HG03095 (cell line): Measurements from ENCODE around the gene ARHGEF1.
"Not testable (repeated sequence)": the region's sequence is repeated elsewhere in the genome, so short reads cannot be mapped to it uniquely, and the experiment has no call there.

Experiments
- ATAC-seq: cut with Tn5 transposase; IDR thresholded peaks from one replicate; pipeline ENCODE4 v1.9.1; 2021; ENCODE audit warnings: moderate library complexity; ENCODE audit not compliant: unreplicated experiment

The ARHGEF1 gene

DNA sequence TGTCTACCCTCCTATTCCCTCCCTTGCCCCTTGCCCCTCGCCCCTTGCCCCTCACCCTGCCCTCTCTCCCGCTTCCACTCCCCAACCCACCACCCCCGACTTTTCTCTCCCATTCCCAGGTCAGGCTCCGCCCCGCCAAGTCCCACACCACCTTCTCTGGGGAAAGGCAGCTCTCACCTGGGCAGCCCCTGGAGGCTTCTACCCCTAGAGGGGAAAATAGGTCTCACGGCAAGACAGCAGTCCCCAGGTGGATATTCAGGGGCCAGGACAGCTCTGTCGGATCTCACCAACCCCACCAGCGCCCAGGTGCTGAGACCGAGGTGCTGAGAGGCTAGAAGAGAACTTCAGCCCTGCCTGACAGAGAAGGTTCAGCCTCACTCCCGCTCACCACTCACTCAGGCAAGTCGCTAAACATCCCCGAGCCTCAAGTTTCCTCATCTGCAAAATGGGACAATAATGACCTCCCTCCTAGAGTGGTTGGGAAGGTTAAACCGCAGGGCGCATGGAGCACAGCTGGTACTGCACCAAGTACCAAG is 46.6 kb downstream of the ARHGEF1 start:
- no peak for ATAC-seq

DNA sequence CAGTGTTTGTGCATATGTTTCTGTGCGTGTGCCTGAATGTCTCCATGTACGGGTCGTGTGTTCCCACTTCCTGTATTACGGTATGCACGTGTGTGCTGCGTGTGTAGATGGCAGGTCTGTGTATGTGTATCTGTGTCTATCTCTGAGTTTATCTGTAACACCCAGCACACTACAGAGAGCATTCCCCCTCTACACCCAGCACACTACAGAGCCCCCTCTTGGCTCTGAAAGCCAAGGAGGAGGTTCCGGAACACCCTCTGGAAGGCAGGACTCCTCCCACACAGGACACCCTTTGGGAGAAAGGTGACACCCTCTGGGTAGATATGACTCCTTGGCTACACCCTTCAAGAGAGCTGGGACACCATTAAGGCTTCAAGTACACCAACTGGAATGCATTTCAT is 47.3 kb downstream of the ARHGEF1 start:
- no peak for ATAC-seq

DNA sequence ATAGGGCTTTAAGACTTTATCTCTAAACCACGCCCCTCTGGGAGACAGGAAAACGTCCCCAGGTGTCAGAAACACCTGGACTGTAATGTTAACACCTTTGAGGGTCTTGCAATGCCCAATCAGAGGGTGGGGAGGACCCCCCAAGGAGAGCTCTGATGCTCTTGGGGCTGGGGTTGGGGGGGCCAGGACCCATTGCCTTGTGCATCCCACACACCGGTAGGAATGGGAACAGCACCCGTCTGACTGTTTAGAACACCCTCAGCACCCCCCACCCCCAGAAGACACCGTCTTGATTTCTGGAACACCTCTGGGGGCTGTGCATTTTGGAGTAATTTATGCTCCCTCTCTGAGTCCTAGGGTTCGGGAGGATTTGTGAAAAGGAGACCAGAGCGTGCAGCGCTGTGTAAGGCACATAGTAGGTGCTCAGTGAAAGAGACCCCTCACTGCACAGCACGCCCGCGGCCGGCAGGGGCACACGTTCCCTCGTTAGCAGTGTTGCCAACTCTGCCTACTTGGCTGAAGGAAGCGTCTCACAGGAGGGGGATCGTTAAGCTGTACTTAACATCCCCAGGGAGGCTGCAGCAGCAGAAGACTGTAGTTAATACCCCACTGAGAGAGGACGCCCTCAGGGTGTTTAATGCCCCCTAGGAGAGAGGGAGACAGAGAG is 48.1 kb downstream of the ARHGEF1 start:
- no peak for ATAC-seq

DNA sequence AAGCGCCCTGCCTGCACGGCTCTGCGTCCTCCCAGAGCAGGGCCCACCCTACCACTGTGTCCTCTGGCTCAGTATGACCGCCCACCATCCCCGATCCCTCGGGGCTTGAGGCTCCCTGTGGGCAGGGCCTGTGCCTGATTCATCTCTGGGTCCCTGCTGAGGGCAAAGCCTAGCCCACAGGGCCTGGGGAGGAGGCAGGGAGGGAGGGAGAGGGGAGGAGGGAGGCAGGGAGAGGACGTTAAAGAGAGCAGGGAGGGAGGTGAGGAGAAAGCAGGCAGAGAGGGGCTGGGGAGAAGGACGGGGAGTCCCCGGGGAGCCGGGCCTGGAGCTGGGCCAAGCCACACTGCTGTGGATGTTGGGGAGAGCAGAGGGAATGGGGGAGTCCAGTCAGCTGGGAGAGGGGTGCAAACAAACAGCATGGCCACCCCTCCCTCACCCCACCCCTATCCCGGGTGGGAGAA is 49.3 kb downstream of the ARHGEF1 start:
- ATAC-seq = no peak

DNA sequence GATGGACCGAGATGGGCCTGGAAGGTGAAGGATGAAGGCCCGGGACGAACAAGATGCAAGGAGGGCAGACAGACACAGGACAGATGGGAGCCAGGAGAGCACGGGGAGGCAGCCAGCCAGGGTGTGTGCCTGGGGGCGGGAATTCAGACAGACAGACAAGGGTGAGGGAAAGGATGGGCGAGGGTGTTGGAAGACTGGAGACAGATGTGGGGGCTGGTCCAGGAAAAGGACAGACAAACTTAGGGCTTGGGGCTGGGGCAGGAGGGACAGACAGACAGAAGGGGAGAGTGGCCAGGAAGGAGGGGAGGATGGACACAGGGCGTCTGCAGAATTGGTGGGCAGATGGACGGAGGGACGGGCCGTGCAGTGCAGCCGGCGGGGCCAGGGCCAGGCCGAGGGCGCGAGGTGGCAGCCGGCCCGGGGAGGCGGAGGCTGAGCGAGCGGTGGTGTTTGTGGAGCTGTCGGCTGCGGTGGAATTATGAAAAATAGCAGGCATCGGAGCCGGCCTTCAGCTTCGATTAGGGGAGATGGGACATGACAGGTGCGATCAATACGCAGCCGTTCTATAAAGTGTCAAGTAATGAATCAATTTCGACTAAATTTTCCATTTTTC is 49.8 kb downstream of the ARHGEF1 start:
- no peak for ATAC-seq

DNA sequence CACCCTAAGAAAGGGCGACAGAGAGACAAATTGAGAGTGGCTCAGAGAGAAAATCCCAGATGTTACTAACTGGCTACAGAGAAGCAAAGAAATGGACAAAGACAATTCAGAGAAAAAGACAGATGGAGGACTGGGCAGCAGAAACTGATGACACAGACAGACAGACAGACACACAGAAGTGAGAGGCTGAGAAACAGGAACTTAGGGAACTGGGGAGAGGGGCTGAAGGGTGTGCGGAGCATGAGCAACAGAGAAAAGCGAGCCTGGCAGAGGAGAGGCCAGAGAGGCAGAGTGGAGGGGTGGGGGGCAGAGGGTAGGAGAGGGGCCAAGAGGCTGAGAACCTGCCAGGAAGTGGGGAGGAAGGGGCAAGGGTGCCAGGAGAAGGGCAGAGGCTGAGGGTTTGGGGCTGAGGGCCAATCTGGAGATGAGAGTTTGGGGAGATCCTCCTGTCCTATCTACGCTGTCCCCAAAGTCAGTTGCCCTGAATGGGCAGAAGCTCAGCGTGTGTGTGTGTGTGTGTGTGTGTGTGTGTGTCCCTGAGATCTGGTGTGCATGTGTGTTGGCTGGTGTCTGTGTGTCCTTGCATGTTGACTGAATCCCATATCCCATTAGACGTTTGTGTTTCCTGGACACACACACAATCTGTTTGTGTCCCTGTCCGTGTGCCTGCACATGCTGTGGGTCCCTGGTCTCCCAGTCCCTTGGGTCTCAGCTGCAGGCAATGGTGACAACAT is 50.9 kb downstream of the ARHGEF1 start:
- ATAC-seq = no peak

DNA sequence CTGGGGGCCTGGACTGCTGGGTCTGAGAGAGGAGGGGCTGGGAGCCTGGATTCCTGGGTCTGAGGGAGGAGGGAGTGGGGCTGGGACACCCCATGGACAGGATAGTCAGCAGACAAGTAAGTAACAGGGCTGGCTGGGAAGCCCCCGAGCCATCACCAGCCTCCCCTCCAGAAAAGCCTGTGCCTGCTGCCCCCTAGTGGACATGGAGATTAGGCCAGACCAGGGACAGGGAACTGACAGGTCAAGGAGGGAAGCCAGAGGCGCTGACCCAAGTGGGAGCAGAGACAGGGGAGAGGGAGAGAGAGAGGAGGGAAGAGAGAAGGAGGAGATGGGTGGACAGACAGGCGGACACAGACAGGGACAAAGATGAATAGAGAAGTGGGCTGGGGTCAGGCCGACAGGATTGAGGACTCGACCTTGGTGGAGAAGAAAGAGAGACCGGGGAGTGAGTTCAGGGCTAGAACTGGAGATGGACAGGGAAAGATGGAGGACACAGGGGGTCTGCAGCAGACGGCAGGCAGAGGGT is 51.9 kb downstream of the ARHGEF1 start:
- ATAC-seq = no peak

DNA sequence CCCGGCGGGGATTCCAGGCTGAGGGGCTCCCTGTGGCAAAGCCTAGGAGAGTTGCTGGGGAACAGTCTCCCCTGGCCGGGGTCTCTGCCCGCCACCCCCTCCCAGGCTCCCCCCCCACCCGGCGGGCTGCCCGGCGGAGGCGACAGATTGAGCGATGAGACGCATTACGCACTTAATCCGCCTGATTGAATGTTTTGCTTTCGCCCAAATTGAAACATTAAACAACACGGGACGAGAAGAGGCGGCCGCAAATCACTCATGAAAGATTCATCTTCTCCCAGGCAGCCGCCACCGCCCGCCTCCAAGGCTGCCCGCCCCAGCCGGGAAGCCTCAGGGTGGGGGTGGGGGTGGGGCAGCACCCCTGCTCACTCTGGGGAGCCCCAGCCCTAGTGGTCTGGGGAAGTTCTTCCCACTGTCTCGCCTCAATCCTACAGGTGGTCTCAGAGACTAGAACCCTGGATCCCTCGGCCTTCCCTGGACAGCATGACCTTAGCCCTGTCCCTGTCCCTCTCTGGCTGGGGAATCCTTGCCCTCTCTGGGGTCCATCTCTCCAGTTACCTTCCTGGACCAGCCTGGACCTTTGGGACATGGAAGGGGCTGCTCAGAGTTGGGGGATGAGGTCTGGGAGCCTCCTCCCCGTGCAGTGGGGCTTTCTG is 52.9 kb downstream of the ARHGEF1 start:
- no peak for ATAC-seq

DNA sequence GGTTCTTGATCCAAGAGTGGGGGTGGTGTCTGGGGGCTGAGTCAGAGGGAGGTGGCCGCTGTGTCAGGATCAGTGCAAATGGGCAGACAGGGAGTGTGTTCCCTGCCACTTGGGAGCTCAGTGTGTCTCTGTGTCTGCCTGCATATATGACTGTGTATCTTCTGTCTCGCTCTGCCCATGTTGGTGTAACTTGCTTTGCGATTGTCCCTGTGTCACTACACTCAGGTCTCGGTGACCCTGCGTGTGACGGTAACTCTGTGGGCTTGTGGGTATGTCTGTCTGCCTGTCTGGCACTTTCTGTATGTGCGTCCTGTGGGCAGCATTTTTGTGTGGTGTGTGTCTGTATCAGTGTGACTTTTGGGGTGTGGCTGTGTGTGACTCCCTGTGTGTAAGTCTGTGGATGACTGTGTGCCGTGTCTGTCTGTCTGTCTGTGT is 53.4 kb downstream of the ARHGEF1 start:
- no peak for ATAC-seq

DNA sequence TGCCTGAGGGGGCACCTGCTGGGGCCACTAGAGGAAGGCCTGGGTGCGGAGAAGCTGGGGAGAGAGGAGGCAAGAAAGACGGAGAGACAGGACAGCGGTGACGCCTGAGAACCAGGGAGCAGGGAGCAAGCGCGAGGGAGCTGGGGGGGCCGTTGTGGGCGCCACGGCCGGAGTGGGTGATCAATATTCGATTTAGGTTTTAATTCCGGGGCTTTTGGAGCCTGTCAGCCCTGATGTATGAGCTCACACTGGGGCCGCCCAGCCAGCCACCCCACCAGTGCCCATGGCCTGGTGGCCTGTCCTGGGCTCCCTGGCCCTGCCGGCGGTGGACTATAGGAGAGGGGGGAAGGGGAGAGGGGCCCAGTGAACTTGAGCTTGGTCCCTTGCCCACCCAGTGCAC is 54.0 kb downstream of the ARHGEF1 start:
- ATAC-seq = no peak

DNA sequence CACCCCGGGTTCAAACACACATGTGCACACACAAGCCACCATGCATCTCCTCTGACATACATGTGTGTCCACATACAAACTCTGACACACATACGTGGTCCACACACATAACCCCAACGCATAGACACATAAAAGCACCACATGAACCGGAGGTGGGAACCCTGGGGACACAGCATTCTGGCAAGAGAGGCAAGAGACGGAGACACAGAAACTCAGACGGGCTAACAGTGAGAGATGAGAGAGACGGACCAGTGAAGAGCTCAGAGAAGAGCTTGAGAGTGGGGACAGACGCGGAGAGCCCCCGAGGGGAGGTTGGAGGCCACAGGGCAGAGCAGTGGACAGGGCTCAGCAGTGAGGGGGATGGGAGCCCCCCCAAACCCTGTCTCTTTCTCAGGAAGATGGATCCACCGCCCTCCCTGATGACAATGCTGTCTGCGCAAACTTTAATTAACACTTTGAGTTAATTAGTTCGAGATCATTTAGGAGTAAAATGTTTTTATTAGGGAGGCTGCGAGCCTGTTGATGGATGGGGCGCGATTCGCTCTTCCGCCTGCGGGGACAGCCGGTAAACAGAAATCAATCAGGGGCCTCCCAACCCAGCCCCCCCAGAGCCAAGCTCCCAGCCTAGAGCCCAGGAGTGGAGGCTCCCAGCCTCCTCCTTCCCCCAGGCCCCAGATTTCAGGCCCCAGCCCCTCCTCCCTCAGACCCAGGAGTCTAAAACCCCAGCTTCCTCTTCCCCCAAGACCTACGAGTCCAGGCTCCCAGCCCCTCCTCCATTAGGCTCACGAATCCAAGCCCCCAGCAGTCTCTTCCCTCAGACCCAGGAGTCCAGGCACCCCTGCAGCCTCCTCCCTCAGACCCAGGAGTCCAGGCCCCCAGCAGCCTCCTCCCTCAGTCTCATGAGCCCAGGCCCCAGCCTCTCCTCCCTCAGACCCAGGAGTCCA is 54.8 kb downstream of the ARHGEF1 start:
- ATAC-seq = no peak

DNA sequence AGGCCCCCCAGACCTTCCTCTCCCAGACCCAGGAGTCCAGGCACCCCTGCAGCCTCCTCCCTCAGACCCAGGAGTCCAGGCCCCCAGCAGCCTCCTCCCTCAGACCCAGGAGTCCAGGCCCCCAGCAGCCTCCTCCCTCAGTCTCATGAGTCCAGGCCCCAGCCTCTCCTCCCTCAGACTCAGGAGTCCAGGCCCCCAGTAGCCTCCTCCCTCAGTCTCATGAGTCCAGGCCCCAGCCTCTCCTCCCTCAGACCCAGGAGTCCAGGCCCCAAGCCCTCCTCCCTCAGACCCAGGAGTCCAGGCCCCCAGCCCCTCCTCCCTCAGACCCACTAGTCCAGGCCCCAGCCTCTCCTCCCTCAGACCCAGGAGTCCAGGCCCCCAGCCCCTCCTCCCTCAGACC is 56.2 kb downstream of the ARHGEF1 start:
- ATAC-seq = not testable (repeated sequence)

DNA sequence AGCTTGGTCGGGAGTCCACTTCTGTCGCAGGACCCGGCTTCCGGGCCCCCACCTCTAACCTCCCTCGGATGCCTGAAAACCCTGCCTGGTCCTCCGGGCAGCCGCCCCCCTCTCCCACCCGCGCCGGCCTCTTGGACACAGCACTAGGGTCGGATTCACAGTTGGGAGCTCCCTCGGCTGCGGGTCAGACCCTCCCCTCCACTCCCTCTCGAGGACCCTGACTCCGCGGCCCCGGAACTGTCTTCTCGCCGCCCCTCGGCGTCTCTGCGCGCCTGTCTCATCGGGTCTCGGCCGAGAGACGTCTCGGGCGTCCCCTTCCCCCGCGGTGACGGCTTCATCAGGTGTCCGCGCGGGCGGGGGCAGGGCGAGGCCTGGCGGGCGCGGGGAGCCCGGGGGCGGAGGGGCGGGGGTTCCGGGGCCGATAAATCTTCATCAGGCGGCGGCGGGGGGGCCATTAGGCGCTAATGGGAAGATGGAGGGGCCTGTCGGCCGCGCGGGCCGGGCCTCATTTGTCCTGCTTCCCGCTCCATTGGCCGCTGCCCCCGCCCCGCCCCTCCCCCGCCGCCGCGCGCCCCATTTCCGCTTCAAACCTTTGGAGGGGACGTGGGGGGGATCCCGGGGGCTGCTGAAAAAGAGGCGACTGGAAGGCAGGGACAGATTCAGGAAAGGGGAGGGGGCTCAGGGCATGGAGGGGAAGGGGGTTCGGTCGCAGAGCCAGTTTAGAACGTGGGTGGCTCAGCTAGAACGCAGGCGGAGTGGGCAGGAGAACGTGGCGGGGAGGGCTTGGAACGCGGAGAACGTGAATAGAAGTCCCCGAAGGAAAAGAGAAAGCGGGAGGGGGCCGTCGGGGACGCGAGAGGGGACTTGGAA is 57.1 kb downstream of the ARHGEF1 start:
- no peak for ATAC-seq

DNA sequence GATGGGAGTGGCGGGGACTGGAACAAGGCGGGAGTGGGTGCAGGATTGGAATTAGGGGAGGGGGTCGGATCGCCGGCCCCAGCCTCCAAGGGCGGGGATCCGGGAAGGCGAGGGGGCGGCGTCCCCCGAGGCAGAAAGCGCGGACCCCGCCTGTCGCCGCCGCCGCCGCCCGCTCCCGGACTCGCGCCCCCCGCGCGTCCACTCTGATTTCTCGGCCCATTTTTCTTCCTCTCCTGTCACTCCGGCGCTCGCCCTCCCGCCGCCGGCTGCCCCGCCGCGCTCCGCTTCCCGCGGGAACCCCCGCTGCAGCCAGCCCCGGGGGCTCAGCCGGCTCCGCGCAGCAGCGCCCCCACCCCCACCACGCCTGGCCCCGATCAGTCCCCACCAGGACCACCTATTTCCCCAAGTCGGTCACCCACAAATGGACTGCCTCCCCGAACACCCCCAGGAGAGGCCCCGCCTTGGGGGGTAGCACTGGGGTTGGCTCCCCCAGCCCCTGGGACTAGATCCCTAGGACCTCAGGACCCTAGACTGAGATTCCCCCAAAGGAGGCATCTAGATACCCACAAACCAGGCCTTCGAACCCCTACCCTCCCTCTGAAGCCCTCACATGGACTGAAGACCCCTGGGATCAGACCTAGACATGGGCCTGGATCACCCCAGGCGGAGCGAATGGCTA is 57.9 kb downstream of the ARHGEF1 start:
- no peak for ATAC-seq

DNA sequence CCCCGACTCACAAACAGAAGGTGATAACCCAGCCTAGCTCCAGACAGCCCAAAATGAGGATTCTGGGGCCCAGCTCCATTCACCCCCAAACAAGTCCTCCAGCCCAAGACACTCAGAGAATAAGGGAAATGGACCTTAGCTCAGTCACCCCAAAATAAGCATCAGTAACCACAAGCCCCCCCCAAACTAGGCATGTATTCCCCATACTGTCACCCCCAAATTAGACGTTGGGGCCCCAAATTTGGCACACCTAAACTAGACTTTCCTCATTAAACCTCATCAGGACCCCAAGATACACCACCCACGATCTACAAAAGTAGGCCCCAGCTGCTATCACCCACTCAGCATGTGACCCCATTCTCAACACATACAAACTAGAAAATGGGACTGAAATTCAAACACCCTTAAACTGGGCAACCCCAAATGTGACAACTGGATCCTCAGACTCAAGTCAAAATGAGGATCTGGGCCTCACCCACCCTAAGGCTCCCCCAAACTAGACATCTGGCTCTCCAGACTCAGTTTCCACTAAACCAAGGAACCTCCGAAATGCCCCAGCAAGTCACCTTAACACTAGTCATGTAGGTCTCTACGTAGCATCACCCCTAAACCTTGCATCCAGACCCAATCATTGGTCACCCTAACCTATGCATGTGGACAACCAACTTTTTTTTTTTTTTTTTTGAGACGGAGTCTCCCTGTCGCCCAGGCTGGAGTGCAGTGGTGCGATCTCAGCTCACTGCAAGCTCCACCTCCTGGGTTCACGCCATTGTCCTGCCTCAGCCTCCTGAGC is 58.6 kb downstream of the ARHGEF1 start:
- ATAC-seq = no peak

DNA sequence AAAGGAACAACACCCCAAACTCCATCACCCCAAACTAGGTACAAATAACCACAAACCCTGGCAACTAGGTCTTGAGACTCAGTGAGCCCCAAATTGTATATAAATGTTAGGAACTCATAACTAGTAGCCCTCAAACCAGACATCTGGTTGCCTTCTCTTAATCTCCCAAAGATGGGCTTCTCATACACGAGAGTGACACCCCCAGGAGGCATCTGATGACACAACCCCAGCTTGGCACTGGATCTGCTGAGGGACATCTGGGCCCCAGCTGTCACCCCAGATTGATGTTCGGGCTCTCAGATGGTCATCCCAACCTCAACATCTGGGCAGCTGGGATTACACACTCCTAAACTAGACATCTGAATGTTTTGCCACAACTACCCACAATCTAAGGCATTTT is 61.4 kb downstream of the ARHGEF1 start:
- no peak for ATAC-seq

DNA sequence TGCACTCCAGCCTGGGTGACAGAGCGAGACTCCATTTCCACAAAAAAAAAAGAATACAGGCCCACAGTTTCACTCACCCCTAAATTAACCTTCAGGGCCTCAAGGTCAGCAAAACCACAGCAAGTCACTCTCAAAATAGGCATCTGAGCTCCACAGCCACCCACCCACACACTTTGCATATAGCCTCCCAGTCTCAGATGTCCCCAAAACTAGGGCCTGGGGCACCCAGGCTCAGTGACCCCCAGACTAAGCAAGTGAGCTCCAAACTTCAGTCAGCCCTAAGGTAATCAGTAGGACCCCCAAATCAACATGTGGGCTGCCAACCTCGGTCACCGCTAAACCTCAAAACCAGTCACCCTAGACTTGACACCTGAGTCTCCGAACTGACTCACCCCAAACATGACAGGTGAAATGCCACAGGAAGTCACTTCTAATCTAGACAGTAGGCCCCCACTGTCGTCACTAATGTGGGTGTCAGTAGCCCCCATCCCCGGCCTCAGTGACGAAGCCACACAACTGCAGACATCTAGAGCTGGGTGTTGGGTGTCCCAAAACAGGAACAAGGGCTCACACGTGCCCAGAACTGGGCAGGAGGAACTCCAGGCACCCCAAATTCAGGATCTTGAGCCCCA is 62.3 kb downstream of the ARHGEF1 start:
- peak; percentile 69 for ATAC-seq
